H1 (cell line): ENCODE results near the gene HDAC9. TPM values are rescaled to one million over a fixed set of nuclear protein-coding genes. Genes with fewer than 3 reads are reported as not detected.

Experiments used
- CTCF ChIA-PET: fragments of 300-600 bp; sonication (Branson Sonifier 250); formaldehyde crosslinking; loops from one replicate; lab custom pipeline; 2021; ENCODE audit not compliant: partially characterized antibody; lab: Charles Lee
- POLR2A ChIA-PET: fragments of 300-600 bp; sonication (Branson Sonifier 250); formaldehyde crosslinking; loops from one replicate; lab custom pipeline; 2021; ENCODE audit warnings: inconsistent platforms; ENCODE audit not compliant: partially characterized antibody; lab: Charles Lee
- DNase-seq, 2 experiments: peaks; one replicate each; pipeline versions ENCODE4 v3.0.0 to v3.0.0-alpha.2; 2010 to 2022; ENCODE audit warnings: low spot score in 2 of 2, low read depth in 1 of 2, mixed read lengths in 1 of 2
- FAIRE-seq: peaks from 2 replicates; lab custom pipeline; 2011; peaks lifted over from hg19 to GRCh38; lab: Jason Lieb, UNC
- H2AFZ ChIP-seq: 2 replicates; pipeline ENCODE4 v1.8.1; 2012; ENCODE audit warnings: low read length, inconsistent platforms
- H2AK5ac ChIP-seq: 2 replicates; pipeline ENCODE4 v1.6.1; 2013; ENCODE audit warnings: low read depth, low read length
- H2BK120ac ChIP-seq: replicated peaks from 2 replicates; pipeline ENCODE3; 2013; ENCODE audit warnings: low read depth, low read length, inconsistent platforms
- H2BK12ac ChIP-seq: 2 replicates; pipeline ENCODE4 v1.6.1; 2013; ENCODE audit warnings: low read depth, low read length
- H2BK15ac ChIP-seq: 2 replicates; pipeline ENCODE4 v1.6.1; 2013; ENCODE audit warnings: low read length
- H2BK20ac ChIP-seq: 2 replicates; pipeline ENCODE4 v1.6.1; 2013; ENCODE audit warnings: low read length
- H2BK5ac ChIP-seq: 2 replicates; pipeline ENCODE4 v1.6.1; 2013; ENCODE audit warnings: low read depth, low read length
- H3K14ac ChIP-seq: 2 replicates; pipeline ENCODE4 v1.6.1; 2013; ENCODE audit warnings: inconsistent platforms; ENCODE audit not compliant: insufficient read length
- H3K18ac ChIP-seq: 2 replicates; pipeline ENCODE4 v1.6.1; 2013; ENCODE audit warnings: low read length; ENCODE audit errors: extremely low read depth
- H3K23ac ChIP-seq: 2 replicates; pipeline ENCODE4 v1.6.1; 2013; ENCODE audit warnings: inconsistent platforms; ENCODE audit not compliant: insufficient read length
- H3K23me2 ChIP-seq: 2 replicates; pipeline ENCODE4 v1.6.1; 2013; ENCODE audit warnings: low read depth, low read length
- H3K27ac ChIP-seq: 2 replicates; pipeline ENCODE4 v1.6.1; 2011; ENCODE audit warnings: low read depth, low read length, inconsistent platforms
- H3K27me3 ChIP-seq, 4 experiments: replicated peaks in 1 of 4; 1 replicate in 1 of 4; 2 replicates in 3 of 4; pipeline versions ENCODE4 v1.6.1 to v1.8.1; 2011 to 2013; ENCODE audit warnings: low read length in 3 of 4, mild to moderate bottlenecking in 3 of 4, inconsistent platforms in 2 of 4, mixed read lengths in 2 of 4, moderate library complexity in 1 of 4; ENCODE audit not compliant: control insufficient read depth in 3 of 4, insufficient read depth in 3 of 4; ENCODE audit errors: extremely low read depth in 1 of 4
- H3K36me3 ChIP-seq, 4 experiments: 2 replicates each; pipeline versions ENCODE4 v1.6.1 to v1.8.1; 2011 to 2013; ENCODE audit warnings: mild to moderate bottlenecking in 4 of 4, low read length in 3 of 4, moderate library complexity in 2 of 4, control low read depth in 1 of 4, inconsistent platforms in 1 of 4; ENCODE audit not compliant: insufficient read depth in 4 of 4, control insufficient read depth in 2 of 4
- H3K4ac ChIP-seq: replicated peaks from 2 replicates; pipeline ENCODE3; 2013; ENCODE audit warnings: low read length, low read depth, mixed read lengths, inconsistent platforms; ENCODE audit not compliant: insufficient read length
- H3K4me1 ChIP-seq, 4 experiments: replicated peaks in 1 of 4; 1 replicate in 1 of 4; 2 replicates in 3 of 4; pipeline versions ENCODE4 v1.6.1 to v1.8.1; 2011 to 2013; ENCODE audit warnings: low read length in 3 of 4, inconsistent platforms in 2 of 4, mixed read lengths in 1 of 4; ENCODE audit not compliant: insufficient read depth in 4 of 4, control insufficient read depth in 3 of 4
- H3K4me2 ChIP-seq, 2 experiments: 2 replicates each; pipeline versions ENCODE4 v1.6.1 to v1.8.1; 2011 to 2013; ENCODE audit warnings: low read depth in 2 of 2, low read length in 2 of 2, control low read depth in 1 of 2, inconsistent platforms in 1 of 2, mild to moderate bottlenecking in 1 of 2; ENCODE audit not compliant: insufficient read depth in 1 of 2
- H3K4me3 ChIP-seq, 4 experiments: fragments of 200-600, 300-600 bp in 1 of 4; sonication (generic), shearing (Covaris generic), sonication (Bioruptor Twin) in 1 of 4; 2 replicates each; pipeline versions ENCODE4 v1.5.1 to v1.8.1; 2011 to 2016; ENCODE audit warnings: low read length in 4 of 4, low read depth in 3 of 4, control low read depth in 2 of 4, inconsistent platforms in 2 of 4, mild to moderate bottlenecking in 2 of 4, mixed read lengths in 1 of 4, moderate library complexity in 1 of 4; ENCODE audit not compliant: insufficient read depth in 2 of 4; ENCODE audit errors: extremely low read depth in 1 of 4
- H3K56ac ChIP-seq: replicated peaks from 2 replicates; pipeline ENCODE3; 2013; ENCODE audit warnings: low read depth, mild to moderate bottlenecking, mixed read lengths, low read length, inconsistent platforms; ENCODE audit not compliant: insufficient read length
- H3K79me1 ChIP-seq: 2 replicates; pipeline ENCODE4 v1.6.1; 2013; ENCODE audit warnings: low read depth, low read length, control low read depth
- H3K79me2 ChIP-seq, 2 experiments: 2 replicates each; pipeline versions ENCODE4 v1.6.1 to v1.8.1; 2012 to 2013; ENCODE audit warnings: low read length in 2 of 2, mild to moderate bottlenecking in 2 of 2, inconsistent platforms in 1 of 2; ENCODE audit not compliant: insufficient read depth in 2 of 2, control insufficient read depth in 1 of 2
- H3K9ac ChIP-seq, 4 experiments: replicated peaks in 1 of 4; 1 replicate in 1 of 4; 2 replicates in 3 of 4; pipeline versions ENCODE4 v1.6.1 to v1.8.1; 2011 to 2013; ENCODE audit warnings: low read depth in 3 of 4, low read length in 3 of 4, control low read depth in 2 of 4, mild to moderate bottlenecking in 2 of 4, moderate library complexity in 2 of 4, inconsistent platforms in 1 of 4; ENCODE audit errors: extremely low read depth in 1 of 4
- H3K9me3 ChIP-seq, 2 experiments: 2 replicates each; pipeline versions ENCODE4 v1.6.1 to v1.8.1; 2012 to 2013; ENCODE audit warnings: mild to moderate bottlenecking in 2 of 2, moderate library complexity in 2 of 2, control low read depth in 1 of 2, inconsistent platforms in 1 of 2, low read depth in 1 of 2, low read length in 1 of 2, mixed read lengths in 1 of 2; ENCODE audit not compliant: insufficient read depth in 2 of 2
- H4K20me1 ChIP-seq, 2 experiments: replicated peaks in 1 of 2; 2 replicates each; pipeline versions ENCODE3 to v1.8.1; 2011 to 2013; ENCODE audit warnings: inconsistent platforms in 2 of 2, low read length in 2 of 2, mild to moderate bottlenecking in 1 of 2; ENCODE audit not compliant: insufficient read depth in 2 of 2, control insufficient read depth in 1 of 2
- H4K5ac ChIP-seq: 2 replicates; pipeline ENCODE4 v1.6.1; 2013; ENCODE audit warnings: low read length, low read depth, mixed read lengths, inconsistent platforms; ENCODE audit not compliant: insufficient read length
- H4K8ac ChIP-seq: 2 replicates; pipeline ENCODE4 v1.8.0; 2013; ENCODE audit warnings: mild to moderate bottlenecking, moderate library complexity, low read length, inconsistent platforms; ENCODE audit not compliant: insufficient read depth; ENCODE audit errors: extremely low read depth
- H4K91ac ChIP-seq: replicated peaks from 2 replicates; pipeline ENCODE3; 2013; ENCODE audit warnings: low read length, mixed read lengths, inconsistent platforms; ENCODE audit not compliant: insufficient read length
- ATF2 ChIP-seq: IDR thresholded peaks from 2 replicates; pipeline ENCODE4 v1.6.1; 2012; ENCODE audit warnings: low read length, inconsistent platforms
- BCL11A ChIP-seq, 2 experiments: IDR thresholded peaks; one replicate each; pipeline ENCODE4 v1.6.1; 2011; ENCODE audit warnings: low read depth in 2 of 2, low read length in 2 of 2, mild to moderate bottlenecking in 2 of 2
- JUN ChIP-seq: IDR thresholded peaks from 2 replicates; pipeline ENCODE4 v1.6.1; 2011; ENCODE audit warnings: low read depth, mild to moderate bottlenecking, improper control_type of control experiment, low read length
- WGBS, 2 experiments: shearing (Covaris generic) in 1 of 2; methylation state at CpG; one replicate each; pipeline versions ENCODE4 v1.1.6 to v1.1.7; 2013 to 2015; ENCODE audit warnings: low lambda C conversion rate in 2 of 2, mixed read lengths in 2 of 2, inconsistent platforms in 1 of 2, low coverage in 1 of 2, missing lambda C conversion rate in 1 of 2; ENCODE audit not compliant: insufficient replicate concordance in 2 of 2, insufficient coverage in 1 of 2, insufficient read length in 1 of 2; ENCODE audit errors: extremely low coverage in 1 of 2, missing lambda C conversion rate in 1 of 2; 5-methylcytosine and 5-hydroxymethylcytosine counted together
- polyA plus RNA-seq, 7 experiments: library from polyadenylated mRNA; depleted of rRNA in 3 of 7; stranded (reverse) in 5 of 7; unstranded in 2 of 7; fragments of >200 nt in 5 of 7; fragments of 200-250 nt in 2 of 7; gene quantifications; 1 replicate in 5 of 7; 2 replicates in 1 of 7; 4 replicates in 1 of 7; pipeline versions ENCODE4 v1.2.1 to v1.2.3, GENCODE V29; 2011 to 2013; ENCODE audit warnings: missing spikeins in 2 of 7, mixed read lengths in 2 of 7
- total RNA-seq: library from RNA; stranded (reverse); fragmentation: NEBNext Ultra II Directional; extraction: Animal tissue kit (Norgen Biotek cat#: 25700); gene quantifications from 2 replicates; pipeline ENCODE4 v1.2.1, GENCODE V29; 2021

The HDAC9 gene
- total and polyA plus RNA-seq, 2 of the 8 experiments (the other 6 are each of a cell fraction or from before 2014, with no cell fraction given) = 9.5 to 13.1 TPM

GRCh38 chr7:18771834-18772566 is 276.5 kb downstream of the HDAC9 start:
- WGBS, 2 experiments = 82% methylated on average over 2 of the region's 2 CpGs; no CpG with 5 or more reads in 1 of the 2 experiments
- Histone ChIP-seq H3K9ac (no peak overlapping the region), H2BK20ac (no peak overlapping the region), H3K4me3 (no peak overlapping the region), H3K14ac (no peak overlapping the region), H3K18ac (no peak overlapping the region), H4K20me1 (no peaks in the 10 kb centered on the region), H2AFZ (no peak overlapping the region), H3K4me1 (peaks cover 0 to 4% (median 0%) of the 10 kb centered on the region in 4 experiments; a peak in 1 of 7 replicates), H4K8ac (no peak overlapping the region), H3K9me3 (no peaks in the 10 kb centered on the region), H3K4ac (no peak overlapping the region), H2BK15ac (no peak overlapping the region), H3K56ac (no peak overlapping the region), H3K79me1 (no peaks in the 10 kb centered on the region), H2BK5ac (no peak overlapping the region), H4K5ac (no peak overlapping the region), H3K23ac (no peak overlapping the region), H2AK5ac (no peak overlapping the region), H3K27me3 (no peaks in the 10 kb centered on the region), H2BK12ac (no peak overlapping the region), H3K23me2 (no peaks in the 10 kb centered on the region), H4K91ac (no peak overlapping the region), H3K79me2 (no peaks in the 10 kb centered on the region), H2BK120ac (no peak overlapping the region), H3K27ac (no peak overlapping the region), H3K36me3 (no peaks in the 10 kb centered on the region), H3K4me2 (no peak overlapping the region)
- POLR2A ChIA-PET = no interaction called here
- CTCF ChIA-PET = interaction anchor here (1.1 to 1.2 kb wide), 2 partner anchors 414 to 452 kb away, joined by 3 read pairs; no protein-coding TSS in a partner anchor
- FAIRE-seq (no peak), DNase-seq (no peak)
- TF ChIP-seq JUN (no peak), BCL11A (IDR thresholded peaks at IDR 0.05; ENCODE audit: low read depth in 2 of 2, low read length in 2 of 2) (no peak), ATF2 (no peak)
